GM12878 (cell line): ENCODE data around the gene LIFR. TPM values are rescaled to one million over a fixed set of nuclear protein-coding genes. Genes with fewer than 3 reads are reported as not detected.

ENCODE experiments used
- ATAC-seq: fragments of 200-7000 bp; cut with Tn5 transposase; 3 replicates; pipeline ENCODE4 v1.9.1; 2020; ENCODE audit warnings: mild to moderate bottlenecking, moderate library complexity
- BruUV-seq: library from RNA; stranded (reverse); fragments of 400-500 nt; replicated peaks from 2 replicates; lab custom pipeline; 2021; lab: Mats Ljungman, UMichigan
- CTCF ChIA-PET: fragments of 300-600 bp; sonication (Branson Sonifier 250); formaldehyde crosslinking; extraction: SDS; loops from one replicate; lab custom pipeline; 2021; ENCODE audit warnings: inconsistent platforms; lab: Yijun Ruan, JAX
- POLR2A ChIA-PET: fragments of 350-600 bp; formaldehyde crosslinking; extraction: SDS; loops from one replicate; lab custom pipeline; 2021; ENCODE audit warnings: inconsistent platforms; lab: Charles Lee
- RAD21 ChIA-PET: fragments of 300-600 bp; sonication (Branson Sonifier 250); formaldehyde crosslinking; loops from one replicate; lab custom pipeline; 2023; ENCODE audit warnings: antibody characterized with exemption; ENCODE audit not compliant: unreplicated experiment; lab: Charles Lee
- SMC1A ChIA-PET: fragments of 300-600 bp; sonication (Branson Sonifier 250); formaldehyde crosslinking; loops from one replicate; lab custom pipeline; 2023; ENCODE audit not compliant: unreplicated experiment, uncharacterized antibody; lab: Charles Lee
- DNase-seq: peaks from one replicate; pipeline ENCODE4 v3.0.0-alpha.2; 2011; ENCODE audit warnings: low read depth, low spot score
- FAIRE-seq: peaks from 3 replicates; lab custom pipeline; 2011; peaks lifted over from hg19 to GRCh38; lab: Jason Lieb, UNC
- H2AFZ ChIP-seq: 2 replicates; pipeline ENCODE4 v1.6.0; 2011; ENCODE audit warnings: low read depth, low read length, control low read depth; ENCODE audit not compliant: control insufficient read depth
- H3K27ac ChIP-seq: 2 replicates; pipeline ENCODE4 v1.5.1; 2011; ENCODE audit warnings: control low read depth; ENCODE audit not compliant: control insufficient read depth, insufficient read depth
- H3K27me3 ChIP-seq, 2 experiments: replicated peaks in 1 of 2; 2 replicates each; pipeline versions ENCODE4 v1.6.0 to v1.6.1; 2011; ENCODE audit warnings: low read length in 1 of 2; ENCODE audit not compliant: control insufficient read depth in 2 of 2, insufficient read depth in 2 of 2
- H3K36me3 ChIP-seq, 2 experiments: 2 replicates each; pipeline ENCODE4 v1.5.1; 2011; ENCODE audit warnings: low read length in 1 of 2; ENCODE audit not compliant: control insufficient read depth in 2 of 2, insufficient read depth in 2 of 2
- H3K4me1 ChIP-seq: 2 replicates; pipeline ENCODE4 v1.6.1; 2011; ENCODE audit warnings: mild to moderate bottlenecking, low read length, moderate library complexity, mixed read lengths; ENCODE audit not compliant: control insufficient read depth, insufficient read depth
- H3K4me2 ChIP-seq: 2 replicates; pipeline ENCODE4 v1.6.0; 2011; ENCODE audit warnings: control low read depth; ENCODE audit not compliant: control insufficient read depth, insufficient read depth
- H3K4me3 ChIP-seq: fragments of 200-600 bp; sonication (generic); 2 replicates; pipeline ENCODE4 v1.5.1; 2016
- H3K79me2 ChIP-seq: 2 replicates; pipeline ENCODE4 v1.6.0; 2011; ENCODE audit warnings: low read length; ENCODE audit not compliant: control insufficient read depth, insufficient read depth
- H3K9ac ChIP-seq: 2 replicates; pipeline ENCODE4 v1.8.0; 2011; ENCODE audit warnings: low read length, control low read depth, mixed read lengths; ENCODE audit not compliant: control insufficient read depth, insufficient read depth
- H3K9me3 ChIP-seq: replicated peaks from 3 replicates; pipeline ENCODE4 v1.5.1; 2011; ENCODE audit warnings: mild to moderate bottlenecking, low read length; ENCODE audit not compliant: control insufficient read depth, insufficient read depth
- H4K20me1 ChIP-seq: 2 replicates; pipeline ENCODE4 v1.6.0; 2011; ENCODE audit not compliant: control insufficient read depth, insufficient read depth
- BCL3 ChIP-seq: IDR thresholded peaks from 2 replicates; pipeline ENCODE4 v1.6.1; 2011; ENCODE audit warnings: borderline replicate concordance, low read depth, mild to moderate bottlenecking, moderate library complexity, low read length; ENCODE audit not compliant: insufficient read depth, poor library complexity, severe bottlenecking
- ETV6 ChIP-seq, 2 experiments: fragments of 450-650 bp in 1 of 2; IDR thresholded peaks in 1 of 2; conservative IDR thresholded peaks in 1 of 2; 2 replicates each; pipeline ENCODE4 v1.6.1; 2014; ENCODE audit warnings: antibody characterized with exemption in 1 of 2, borderline replicate concordance in 1 of 2, low read depth in 1 of 2, mild to moderate bottlenecking in 1 of 2, moderate library complexity in 1 of 2
- JUND ChIP-seq: IDR thresholded peaks from 2 replicates; pipeline ENCODE4 v1.6.1; 2012; ENCODE audit warnings: low read depth, mild to moderate bottlenecking, low read length, improper control_type of control experiment, moderate library complexity
- POLR2A ChIP-seq: IDR thresholded peaks from 2 replicates; pipeline ENCODE4 v1.6.1; 2011; ENCODE audit warnings: low read depth, mild to moderate bottlenecking, low read length
- WGBS: methylation state at CpG from one replicate; pipeline ENCODE4 v1.1.6; 2016; ENCODE audit warnings: low lambda C conversion rate; ENCODE audit not compliant: insufficient replicate concordance, insufficient coverage; ENCODE audit errors: missing lambda C conversion rate; 5-methylcytosine and 5-hydroxymethylcytosine counted together
- in situ Hi-C: fragments of 300-500 bp; cut with MboI; formaldehyde crosslinking; loops from 9 replicates; pipeline ENCODE4 v1.14.3; 2018; ENCODE audit warnings: mixed read lengths
- intact Hi-C: fragments of 100-400 bp; cut with micrococcal nuclease; formaldehyde crosslinking; loops from one replicate; pipeline ENCODE4 v1.14.2; 2022; ENCODE audit not compliant: unreplicated experiment
- polyA plus RNA-seq, 11 experiments: library from polyadenylated mRNA; depleted of rRNA in 4 of 11; unstranded in 6 of 11; stranded (reverse) in 5 of 11; fragments of >200 nt; fragmentation: Nextera tagmentation in 4 of 11; fragmentation: Illumina TruSeq in 1 of 11; extraction: Ambion mirVana in 4 of 11; extraction: Trizol in 1 of 11; gene quantifications; 1 replicate in 1 of 11; 2 replicates in 10 of 11; pipeline versions ENCODE4 v1.2.1 to v1.2.3, GENCODE V29; 2011 to 2016; ENCODE audit warnings: inconsistent platforms in 2 of 11, missing spikeins in 2 of 11, low read depth in 1 of 11
- total RNA-seq, 4 experiments: library from RNA; depleted of rRNA in 3 of 4; stranded (reverse); fragments of >200 nt in 3 of 4; fragmentation: Illumina TruSeq in 1 of 4; extraction: Trizol in 1 of 4; gene quantifications; 2 replicates each; pipeline versions ENCODE4 v1.2.1 to v1.2.3, GENCODE V29; 2013 to 2021

LIFR gene
- total and polyA plus RNA-seq, 10 of the 15 experiments (the other 5 are each of a cell fraction or from before 2014, with no cell fraction given), result 0.10 TPM; not detected in 9

GRCh38 chr5:38455796-38456330 is 100.6 kb downstream of the LIFR start:
- H3K9ac ChIP-seq, result no peak overlapping the region
- TF ChIP-seq BCL3, result no peak
- no peak for TF ChIP-seq ETV6 (conservative IDR thresholded peaks at IDR 0.05 in 1 of 2, IDR thresholded peaks at IDR 0.05 in 1 of 2; ENCODE audit: borderline replicate concordance in 1 of 2, low read depth in 1 of 2)
- TF ChIP-seq POLR2A, result no peak
- no peak for TF ChIP-seq JUND
- RAD21 ChIA-PET, result no interaction called here
- no peak overlapping the region for H3K4me2 ChIP-seq
- in situ Hi-C loops, result no loop called here
- no peaks in the 10 kb centered on the region for H3K36me3 ChIP-seq
- intact Hi-C loops, result loop anchor here (10.0 kb wide), 1 partner anchor 619 kb away; the partner anchor contains the start of gene RICTOR
- SMC1A ChIA-PET, result interaction anchor here (4.7 kb wide), 1 partner anchor 14 kb away, joined by 19 read pairs; no protein-coding TSS in a partner anchor
- H3K27me3 ChIP-seq, result peaks cover 0 to 13% of the 10 kb centered on the region in 2 experiments; a peak in 3 of 4 replicates
- CTCF ChIA-PET, result interaction anchor here (6.2 kb wide), 1 partner anchor 14 kb away, joined by 48 read pairs; no protein-coding TSS in a partner anchor
- H2AFZ ChIP-seq, result no peak overlapping the region
- no peak overlapping the region for H3K4me3 ChIP-seq
- H3K27ac ChIP-seq, result no peak overlapping the region
- no peaks in the 10 kb centered on the region for H4K20me1 ChIP-seq
- DNase-seq, result no peak
- H3K79me2 ChIP-seq, result no peaks in the 10 kb centered on the region
- POLR2A ChIA-PET, result interaction anchor here (0.7 kb wide), 1 partner anchor 84 kb away, joined by 3 read pairs; no protein-coding TSS in a partner anchor
- FAIRE-seq, result no peak
- ATAC-seq, result peak; percentile 41
- no TSS peak for BruUV-seq
- peaks cover 4% of the 10 kb centered on the region; the same call in 2 of the 3 replicates for H3K9me3 ChIP-seq
- WGBS, result 38% methylated on average over 8 of the region's 8 CpGs
- peaks cover 16% of the 10 kb centered on the region for H3K4me1 ChIP-seq
